MM.1S (cell line): ENCODE measurements around the gene PRM2.

Experiments used
- CTCF ChIP-seq: fragments of 300-600 bp; sonication (generic); IDR thresholded peaks from 2 replicates; pipeline ENCODE4 v1.5.1; 2016; ENCODE audit warnings: antibody characterized with exemption, low read length, mixed read lengths
- EZH2 ChIP-seq: fragments of 300-600 bp; sonication (generic); optimal IDR thresholded peaks from 2 replicates; pipeline ENCODE3; 2017; ENCODE audit warnings: low read depth, mild to moderate bottlenecking, antibody characterized with exemption, low read length, mixed read lengths
- EZH2phosphoT487 ChIP-seq: fragments of 300-600 bp; sonication (generic); IDR thresholded peaks from 2 replicates; pipeline ENCODE4 v1.6.1; 2018; ENCODE audit warnings: antibody characterized with exemption, low read length

- TF ChIP-seq CTCF (no peak), EZH2 (no peak), EZH2phosphoT487 (no peak)
These were observed 1.5 kb upstream of the PRM2 start for GRCh38 chr16:11277607-11278337.
